HG03469 (cell line): ENCODE data around the gene KLF7.

ENCODE experiments used
- ATAC-seq: cut with Tn5 transposase; IDR thresholded peaks from one replicate; pipeline ENCODE4 v1.9.1; 2021; ENCODE audit warnings: mild to moderate bottlenecking, moderate library complexity, moderate number of reproducible peaks; ENCODE audit not compliant: unreplicated experiment

KLF7 gene

GRCh38 chr2:207165121-207166038 lies at the start of gene KLF7:
Gene KLF7 (minus strand): TSS chr2:207165948. CDS start chr2:207165568, 380 bp downstream.
- no peak for ATAC-seq

- no peak for ATAC-seq
These were observed 49.6 kb upstream of the KLF7 start for GRCh38 chr2:207215308-207215707.

- no peak for ATAC-seq
These were observed 48.7 kb upstream of the KLF7 start for GRCh38 chr2:207214446-207214845.

- ATAC-seq = no peak
These were observed 40.3 kb upstream of the KLF7 start for GRCh38 chr2:207206011-207206410.

- ATAC-seq = no peak
These were observed 39.6 kb upstream of the KLF7 start for GRCh38 chr2:207205173-207205957.

GRCh38 chr2:207203056-207203455 lies 37.3 kb upstream of the KLF7 start:
- ATAC-seq = no peak

- no peak for ATAC-seq
These were observed 36.9 kb upstream of the KLF7 start for GRCh38 chr2:207202645-207203044.

GRCh38 chr2:207201416-207201815 lies 35.7 kb upstream of the KLF7 start:
- no peak for ATAC-seq

GRCh38 chr2:207200136-207200535 lies 34.4 kb upstream of the KLF7 start:
- ATAC-seq = no peak

GRCh38 chr2:207194028-207194427 lies 28.3 kb upstream of the KLF7 start:
- no peak for ATAC-seq

GRCh38 chr2:207188626-207189419 lies 23.1 kb upstream of the KLF7 start:
- ATAC-seq = no peak

- ATAC-seq = no peak
These were observed 19.6 kb upstream of the KLF7 start for GRCh38 chr2:207185372-207185771.

- ATAC-seq = no peak
These were observed 19.0 kb upstream of the KLF7 start for GRCh38 chr2:207184768-207185167.

- ATAC-seq = no peak
These were observed 18.6 kb upstream of the KLF7 start for GRCh38 chr2:207184348-207184747.

GRCh38 chr2:207183506-207183905 lies 17.8 kb upstream of the KLF7 start:
- no peak for ATAC-seq

- no peak for ATAC-seq
These were observed 17.2 kb upstream of the KLF7 start for GRCh38 chr2:207182911-207183310.

- ATAC-seq = no peak
These were observed 16.0 kb upstream of the KLF7 start for GRCh38 chr2:207181526-207182274.

GRCh38 chr2:207180741-207181140 lies 15.0 kb upstream of the KLF7 start:
- no peak for ATAC-seq

- ATAC-seq = no peak
These were observed 10.5 kb upstream of the KLF7 start for GRCh38 chr2:207176247-207176646.

GRCh38 chr2:207173641-207174040 lies 7.9 kb upstream of the KLF7 start:
- no peak for ATAC-seq
